LoVo (cell line): ENCODE data around the gene CTNND2.

Experiments used
- DNase-seq: peaks from one replicate; pipeline ENCODE4 v3.0.0-alpha.2; 2016; ENCODE audit warnings: low spot score

CTNND2 gene

DNA sequence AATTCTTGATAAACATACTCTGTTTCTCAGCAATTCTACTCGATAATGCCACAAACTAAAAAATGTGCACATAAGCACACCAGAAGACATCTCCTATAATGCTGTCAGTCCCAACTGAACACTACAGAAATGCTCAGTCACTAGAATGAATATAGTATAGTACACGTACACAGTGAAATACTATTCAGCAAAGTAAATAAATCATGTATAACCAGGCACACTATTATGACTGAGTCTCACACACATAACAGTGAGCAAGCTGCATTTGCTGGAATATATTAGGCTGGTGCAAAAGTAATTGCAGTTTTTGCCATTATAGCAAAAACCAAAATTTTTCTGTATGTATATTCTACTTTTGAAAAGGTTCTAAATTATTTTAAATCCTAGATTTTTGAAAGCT, 310.2 kb downstream of the CTNND2 start:
- no peak for DNase-seq

GRCh38 chr5:11590475-11590874, 313.8 kb downstream of the CTNND2 start:
- no peak for DNase-seq

DNA sequence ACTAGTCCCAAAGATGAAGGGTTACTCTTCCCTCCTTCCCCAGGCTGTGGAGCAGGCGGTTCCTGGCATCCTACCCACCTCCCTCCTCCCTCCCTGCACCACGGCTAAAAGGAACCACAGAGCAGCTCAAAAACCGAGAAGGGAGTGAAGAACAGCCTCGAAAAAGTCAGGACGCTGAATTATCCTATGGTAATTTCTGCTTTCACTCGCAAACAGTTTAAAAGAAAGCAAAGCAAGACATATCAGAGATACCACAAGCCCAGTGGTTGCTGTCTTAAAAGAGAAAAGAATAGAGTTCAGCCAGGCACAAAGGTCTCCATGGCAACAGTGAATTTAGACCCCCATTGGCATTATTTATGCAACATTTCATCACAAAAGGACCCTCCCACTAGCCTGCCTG, 315.4 kb downstream of the CTNND2 start:
- no peak for DNase-seq

DNA sequence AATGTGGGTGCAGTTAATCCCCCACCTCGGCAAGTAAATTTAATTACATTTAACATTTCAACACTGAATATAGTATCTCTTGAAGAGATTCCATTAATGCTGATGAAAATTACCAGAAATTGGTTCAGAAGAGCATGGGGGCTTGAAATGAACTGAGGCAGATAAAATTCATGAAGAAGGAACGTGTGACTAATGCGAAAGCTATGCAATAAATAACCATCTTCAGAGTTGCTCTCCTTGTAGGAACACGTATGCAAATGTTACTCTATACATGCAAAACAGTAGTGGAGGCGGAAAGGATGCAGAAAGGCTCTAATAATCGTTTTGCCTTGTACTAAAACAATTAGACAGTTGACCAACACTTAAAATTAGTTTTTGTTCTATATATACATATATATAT, 320.2 kb downstream of the CTNND2 start:
- DNase-seq = no peak

DNA sequence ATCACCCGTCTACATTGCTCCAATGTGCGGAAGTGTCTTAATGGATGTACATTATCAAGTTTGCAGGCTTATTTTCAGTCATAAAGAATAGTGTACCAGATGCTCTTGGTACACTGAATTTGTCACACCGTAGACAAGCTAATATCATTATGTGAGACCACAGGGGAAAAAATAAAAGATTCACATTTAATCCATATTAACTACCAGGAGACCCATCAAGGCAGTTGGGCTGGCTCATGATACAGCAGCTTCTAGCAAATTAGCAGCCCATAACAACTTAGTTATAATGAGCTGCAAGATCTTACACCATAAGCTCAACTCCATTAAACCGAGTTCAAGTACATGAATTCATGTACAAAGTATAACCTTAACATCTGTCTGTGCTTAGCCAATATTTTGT, 324.9 kb downstream of the CTNND2 start:
- DNase-seq = no peak

DNA sequence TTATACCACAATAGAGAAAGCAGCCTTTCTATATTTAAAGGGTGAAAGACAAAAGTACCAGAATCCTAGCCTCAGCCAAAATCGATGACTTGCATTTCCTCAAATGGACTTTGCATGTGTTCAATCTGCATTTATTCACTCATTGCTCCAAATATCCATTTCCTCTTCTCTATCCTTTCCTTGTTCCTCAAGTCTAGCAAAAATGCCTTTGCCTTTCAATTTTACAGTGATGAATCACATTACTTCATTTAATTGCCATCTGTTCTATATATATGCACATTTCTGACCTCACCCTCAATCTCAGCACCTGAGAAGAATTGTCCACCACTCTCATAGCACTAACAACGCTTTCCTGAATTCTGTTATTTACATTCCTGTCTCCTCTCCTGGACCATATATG, 329.5 kb downstream of the CTNND2 start:
- no peak for DNase-seq

DNA sequence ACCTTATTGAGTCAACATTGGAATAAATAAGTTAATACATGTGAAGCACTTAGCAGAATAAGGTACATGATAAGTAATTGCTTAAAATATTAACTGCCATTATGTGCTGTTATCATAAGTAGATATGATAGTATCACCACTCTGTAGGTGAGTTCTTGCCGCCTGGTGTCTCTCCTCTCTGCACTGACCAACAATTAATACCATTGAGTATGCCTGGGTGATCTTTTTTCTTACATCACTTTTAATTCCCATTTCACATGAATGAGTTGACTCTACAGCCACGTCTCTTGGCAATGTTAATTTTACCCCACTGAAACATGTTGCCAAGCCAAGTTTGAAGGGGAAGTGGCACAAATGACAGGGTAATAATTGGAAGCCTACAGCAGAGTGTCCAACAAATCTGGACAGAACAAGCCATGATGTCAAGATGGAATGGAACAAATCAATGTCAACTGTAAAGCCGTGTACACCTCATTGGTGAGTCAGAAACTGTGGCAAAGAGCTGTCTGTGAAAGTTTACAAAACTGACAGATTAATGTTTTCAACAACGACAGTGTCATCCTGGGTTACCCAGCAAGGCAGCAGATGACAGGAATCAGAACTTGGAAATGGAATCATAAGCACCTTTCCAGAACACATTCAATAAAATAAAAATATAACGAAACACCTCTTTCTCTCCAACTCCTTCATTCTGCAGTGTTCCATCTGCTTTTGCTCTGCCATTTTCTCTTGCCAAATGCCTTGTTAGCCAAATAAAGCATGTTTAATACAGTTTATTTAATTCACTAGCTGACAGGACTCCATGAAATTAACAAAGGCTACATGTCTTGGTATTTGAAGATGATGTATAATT, 330.9 kb downstream of the CTNND2 start:
- DNase-seq = no peak

GRCh38 chr5:11564706-11565105, 339.5 kb downstream of the CTNND2 start:
- DNase-seq = no peak

- DNase-seq = no peak
These were observed 340.4 kb downstream of the CTNND2 start for GRCh38 chr5:11563822-11564221.

GRCh38 chr5:11560915-11561697, 343.1 kb downstream of the CTNND2 start:
- no peak for DNase-seq

DNA sequence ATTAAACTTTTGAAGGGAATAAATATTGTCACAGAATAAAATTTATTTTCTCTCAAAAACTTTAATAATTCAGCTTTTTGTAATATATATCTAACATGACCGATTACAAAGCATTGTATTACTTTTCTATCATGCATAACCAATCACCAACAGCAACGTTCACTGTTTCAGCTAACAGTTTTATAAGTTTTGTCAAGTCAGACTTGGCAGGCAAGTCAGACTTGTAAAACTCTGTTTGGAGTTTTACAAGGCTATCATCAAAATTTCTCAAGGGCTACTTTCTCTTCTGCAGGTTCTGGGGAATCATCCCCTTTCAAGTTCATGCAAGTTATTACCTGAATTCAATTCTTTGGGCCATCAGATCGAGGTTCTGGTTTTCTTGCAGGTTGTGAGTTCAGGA, 347.2 kb downstream of the CTNND2 start:
- DNase-seq = no peak

DNA sequence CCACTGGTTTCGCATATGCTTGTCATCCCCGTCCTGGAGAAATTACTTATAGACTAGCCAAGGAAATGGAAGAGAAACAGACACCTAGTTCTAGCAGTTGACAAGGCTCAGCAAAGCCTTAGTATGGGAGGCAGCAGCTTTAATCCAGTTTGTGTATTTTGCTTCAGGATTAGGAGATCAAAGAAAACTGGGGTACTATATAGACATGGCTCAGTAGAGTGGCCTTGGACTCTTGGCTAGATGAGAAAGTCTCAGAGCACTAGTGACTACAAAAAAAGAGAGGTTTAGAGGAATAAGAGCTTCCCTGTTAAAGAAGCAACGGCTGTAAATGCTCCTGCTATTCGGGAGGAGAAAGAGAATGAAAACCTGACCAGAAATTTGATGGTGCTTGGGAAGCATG, 349.1 kb downstream of the CTNND2 start:
- no peak for DNase-seq

DNA sequence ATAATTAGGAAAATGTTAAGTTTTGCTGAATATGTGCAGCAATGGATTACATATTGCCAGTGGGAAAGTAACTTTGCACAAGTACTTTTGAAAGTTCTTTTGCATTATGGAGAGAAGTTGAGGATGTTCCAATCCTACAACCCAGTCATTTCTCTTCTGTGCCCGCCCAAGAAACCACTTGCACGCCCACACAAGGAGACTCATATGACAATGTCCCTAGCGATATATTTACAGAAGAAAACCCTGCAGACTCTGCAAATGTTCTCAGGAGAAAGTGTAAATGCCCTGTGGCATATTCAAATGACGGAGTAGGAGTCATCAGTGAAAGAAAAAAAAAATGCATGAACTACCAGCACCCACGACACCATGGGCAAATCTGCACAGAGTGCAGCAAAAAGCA, 356.5 kb downstream of the CTNND2 start:
- no peak for DNase-seq

DNA sequence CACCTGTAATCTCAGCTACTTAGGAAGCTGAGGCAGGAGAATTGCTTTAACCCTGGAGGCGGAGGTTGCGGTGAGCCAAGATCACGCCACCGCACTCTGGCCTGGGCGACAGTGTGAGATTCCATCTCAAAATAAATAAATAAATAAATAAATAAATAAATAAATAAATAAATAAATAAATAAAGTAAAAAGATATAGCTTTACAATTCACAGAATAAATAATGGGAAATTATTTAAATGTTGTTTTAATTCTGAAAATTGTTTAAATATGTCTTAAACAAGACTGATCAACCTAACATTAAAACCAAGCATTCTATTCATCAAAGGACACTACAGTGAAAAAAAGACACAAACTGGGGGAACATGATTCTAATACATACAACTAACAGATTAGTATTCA, 357.1 kb downstream of the CTNND2 start:
- DNase-seq = no peak

DNA sequence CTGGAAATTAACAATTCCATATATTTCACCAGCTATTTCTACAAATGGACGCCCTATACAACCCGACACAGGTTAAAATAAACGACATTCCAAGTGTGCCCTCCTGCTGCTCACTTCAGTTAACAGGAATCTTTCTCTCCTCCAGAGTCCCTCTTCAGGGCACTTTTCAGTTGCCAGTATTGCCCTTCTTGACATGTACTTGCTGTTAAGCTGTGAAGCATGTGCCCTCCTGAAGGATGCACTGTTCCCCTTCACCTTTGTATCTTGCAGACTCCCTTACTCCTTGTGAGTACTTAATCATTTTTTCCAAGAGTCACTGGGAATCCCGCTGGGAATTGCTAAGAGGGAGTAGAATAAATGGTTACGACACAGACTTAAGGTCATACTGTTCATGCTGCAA, 364.1 kb downstream of the CTNND2 start:
- DNase-seq = no peak

GRCh38 chr5:11531811-11532555, 372.3 kb downstream of the CTNND2 start:
- no peak for DNase-seq

GRCh38 chr5:11528720-11529119, 375.5 kb downstream of the CTNND2 start:
- DNase-seq = no peak

GRCh38 chr5:11527652-11528349, 376.4 kb downstream of the CTNND2 start:
- no peak for DNase-seq

- DNase-seq = no peak
These were observed 379.2 kb downstream of the CTNND2 start for GRCh38 chr5:11525020-11525419.

GRCh38 chr5:11524188-11524587, 380.1 kb downstream of the CTNND2 start:
- no peak for DNase-seq

- DNase-seq = no peak
These were observed 381.4 kb downstream of the CTNND2 start for GRCh38 chr5:11522796-11523195.
